Measurements from ENCODE around the gene ESYT1.

The ESYT1 gene, protein sequence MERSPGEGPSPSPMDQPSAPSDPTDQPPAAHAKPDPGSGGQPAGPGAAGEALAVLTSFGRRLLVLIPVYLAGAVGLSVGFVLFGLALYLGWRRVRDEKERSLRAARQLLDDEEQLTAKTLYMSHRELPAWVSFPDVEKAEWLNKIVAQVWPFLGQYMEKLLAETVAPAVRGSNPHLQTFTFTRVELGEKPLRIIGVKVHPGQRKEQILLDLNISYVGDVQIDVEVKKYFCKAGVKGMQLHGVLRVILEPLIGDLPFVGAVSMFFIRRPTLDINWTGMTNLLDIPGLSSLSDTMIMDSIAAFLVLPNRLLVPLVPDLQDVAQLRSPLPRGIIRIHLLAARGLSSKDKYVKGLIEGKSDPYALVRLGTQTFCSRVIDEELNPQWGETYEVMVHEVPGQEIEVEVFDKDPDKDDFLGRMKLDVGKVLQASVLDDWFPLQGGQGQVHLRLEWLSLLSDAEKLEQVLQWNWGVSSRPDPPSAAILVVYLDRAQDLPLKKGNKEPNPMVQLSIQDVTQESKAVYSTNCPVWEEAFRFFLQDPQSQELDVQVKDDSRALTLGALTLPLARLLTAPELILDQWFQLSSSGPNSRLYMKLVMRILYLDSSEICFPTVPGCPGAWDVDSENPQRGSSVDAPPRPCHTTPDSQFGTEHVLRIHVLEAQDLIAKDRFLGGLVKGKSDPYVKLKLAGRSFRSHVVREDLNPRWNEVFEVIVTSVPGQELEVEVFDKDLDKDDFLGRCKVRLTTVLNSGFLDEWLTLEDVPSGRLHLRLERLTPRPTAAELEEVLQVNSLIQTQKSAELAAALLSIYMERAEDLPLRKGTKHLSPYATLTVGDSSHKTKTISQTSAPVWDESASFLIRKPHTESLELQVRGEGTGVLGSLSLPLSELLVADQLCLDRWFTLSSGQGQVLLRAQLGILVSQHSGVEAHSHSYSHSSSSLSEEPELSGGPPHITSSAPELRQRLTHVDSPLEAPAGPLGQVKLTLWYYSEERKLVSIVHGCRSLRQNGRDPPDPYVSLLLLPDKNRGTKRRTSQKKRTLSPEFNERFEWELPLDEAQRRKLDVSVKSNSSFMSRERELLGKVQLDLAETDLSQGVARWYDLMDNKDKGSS

DNA sequence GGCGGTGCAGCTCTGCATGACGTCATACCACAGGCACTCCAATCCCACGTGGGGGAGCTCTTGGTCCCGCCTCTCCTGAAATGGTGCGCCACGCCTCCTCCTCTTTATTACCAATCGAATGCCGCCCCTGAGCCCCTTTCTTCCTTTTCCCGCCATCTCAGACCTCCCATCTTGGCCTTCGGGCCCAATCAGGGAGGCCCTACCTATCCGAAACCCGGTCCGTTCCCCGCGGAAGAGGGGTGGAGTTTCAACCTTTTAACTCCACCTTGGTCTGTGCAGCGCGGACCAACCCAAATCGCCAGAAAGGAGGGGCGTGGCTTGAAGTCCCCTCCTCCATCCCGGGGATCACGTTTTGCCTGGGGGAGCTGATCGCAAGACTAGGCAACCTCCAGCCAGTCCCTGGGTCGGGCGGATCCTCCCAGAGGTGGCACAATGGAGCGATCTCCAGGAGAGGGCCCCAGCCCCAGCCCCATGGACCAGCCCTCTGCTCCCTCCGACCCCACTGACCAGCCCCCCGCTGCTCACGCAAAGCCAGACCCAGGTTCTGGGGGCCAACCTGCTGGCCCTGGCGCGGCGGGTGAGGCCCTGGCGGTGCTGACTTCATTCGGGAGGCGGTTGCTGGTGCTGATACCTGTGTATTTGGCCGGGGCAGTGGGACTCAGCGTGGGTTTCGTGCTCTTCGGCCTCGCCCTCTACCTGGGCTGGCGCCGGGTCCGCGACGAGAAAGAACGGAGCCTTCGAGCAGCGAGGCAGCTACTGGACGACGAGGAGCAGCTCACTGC lies at the start of gene ESYT1:
ESYT1 (plus strand) TSS at position 380 of the 782 bp plus-strand sequence; CDS start at position 433, 53 bp downstream.
- DNase-seq, result peak; percentile 99

DNA sequence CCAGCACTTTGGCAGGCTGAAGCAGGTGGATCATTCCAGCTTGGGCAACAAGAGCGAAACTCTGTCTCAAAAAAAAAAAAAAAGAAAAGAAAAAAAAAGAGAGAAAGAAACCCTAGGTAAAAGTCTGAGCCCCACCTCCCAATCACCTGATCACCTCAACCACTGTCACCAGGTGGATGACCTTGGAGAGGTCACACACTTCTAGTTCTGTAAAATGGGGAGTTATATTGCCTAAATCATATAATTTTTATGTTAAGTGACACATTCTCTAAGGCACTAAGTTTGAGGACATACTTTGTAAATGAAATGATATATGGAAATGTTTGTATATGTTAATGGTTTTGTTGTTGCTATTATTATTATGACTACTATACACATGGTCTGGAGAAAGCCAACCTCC lies 49.6 kb upstream of the ESYT1 start:
- DNase-seq, result no peak

- DNase-seq, result no peak
These were observed 48.9 kb upstream of the ESYT1 start for GRCh38 chr12:56078931-56079722.

DNA sequence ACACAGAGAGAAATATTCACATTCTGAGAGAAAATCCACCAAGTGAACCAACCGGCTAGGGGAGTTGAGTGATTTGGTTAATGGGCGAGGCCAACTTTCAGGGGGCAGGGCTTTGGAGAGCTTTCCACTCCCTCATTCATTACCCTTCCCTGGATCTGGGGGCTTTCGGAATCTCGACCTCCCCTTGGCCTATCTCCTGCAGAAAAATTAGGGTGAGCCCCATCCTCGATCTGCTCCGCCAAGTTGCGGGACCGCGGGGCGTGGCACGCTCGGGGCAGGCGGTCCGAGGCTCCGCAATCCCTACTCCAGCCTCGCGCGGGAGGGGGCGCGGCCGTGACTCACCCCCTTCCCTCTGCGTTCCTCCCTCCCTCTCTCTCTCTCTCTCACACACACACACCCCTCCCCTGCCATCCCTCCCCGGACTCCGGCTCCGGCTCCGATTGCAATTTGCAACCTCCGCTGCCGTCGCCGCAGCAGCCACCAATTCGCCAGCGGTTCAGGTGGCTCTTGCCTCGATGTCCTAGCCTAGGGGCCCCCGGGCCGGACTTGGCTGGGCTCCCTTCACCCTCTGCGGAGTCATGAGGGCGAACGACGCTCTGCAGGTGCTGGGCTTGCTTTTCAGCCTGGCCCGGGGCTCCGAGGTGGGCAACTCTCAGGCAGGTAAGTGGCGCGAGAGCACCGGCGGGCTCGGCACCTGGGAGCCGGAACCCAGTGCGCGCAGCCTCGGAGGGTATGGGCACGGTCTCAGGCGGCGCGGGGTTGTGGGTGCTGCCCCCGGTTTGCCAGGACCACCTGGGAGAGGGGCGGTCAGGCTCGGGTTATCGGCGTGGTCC lies 48.1 kb upstream of the ESYT1 start, which contains the start of gene ERBB3:
ERBB3 (plus strand) TSS at position 443 of the 833 bp plus-strand sequence; CDS start at position 579, 136 bp downstream.
- DNase-seq, result no peak

DNA sequence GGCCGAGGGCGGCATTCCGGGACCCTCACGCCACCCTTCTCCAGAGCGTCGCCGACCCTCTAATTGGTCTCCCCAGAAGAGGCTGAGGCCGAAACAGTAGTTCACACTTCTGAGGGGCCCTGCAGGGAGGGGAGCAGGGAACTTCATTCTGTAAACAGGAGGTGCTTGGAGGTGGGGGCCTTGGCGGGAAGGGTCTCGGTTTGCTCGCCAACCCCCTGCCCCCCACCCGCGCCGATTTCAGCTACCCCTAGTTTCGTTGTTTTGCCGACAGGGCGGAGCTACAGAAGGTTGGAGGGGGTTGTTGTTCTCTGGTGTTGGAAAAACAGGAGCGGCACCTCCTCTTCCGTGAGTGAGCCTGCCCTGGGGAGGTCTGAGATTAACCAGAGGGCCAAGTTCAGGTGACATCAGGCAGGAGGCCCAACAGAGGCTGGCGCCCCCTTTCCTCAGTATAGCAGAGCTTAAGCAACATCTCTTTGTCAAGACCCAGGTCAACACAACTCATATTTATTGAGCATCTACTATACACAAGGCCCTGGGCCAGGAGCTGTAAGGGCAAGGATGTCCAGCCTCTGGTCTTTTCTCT lies 47.4 kb upstream of the ESYT1 start:
- no peak for DNase-seq

DNA sequence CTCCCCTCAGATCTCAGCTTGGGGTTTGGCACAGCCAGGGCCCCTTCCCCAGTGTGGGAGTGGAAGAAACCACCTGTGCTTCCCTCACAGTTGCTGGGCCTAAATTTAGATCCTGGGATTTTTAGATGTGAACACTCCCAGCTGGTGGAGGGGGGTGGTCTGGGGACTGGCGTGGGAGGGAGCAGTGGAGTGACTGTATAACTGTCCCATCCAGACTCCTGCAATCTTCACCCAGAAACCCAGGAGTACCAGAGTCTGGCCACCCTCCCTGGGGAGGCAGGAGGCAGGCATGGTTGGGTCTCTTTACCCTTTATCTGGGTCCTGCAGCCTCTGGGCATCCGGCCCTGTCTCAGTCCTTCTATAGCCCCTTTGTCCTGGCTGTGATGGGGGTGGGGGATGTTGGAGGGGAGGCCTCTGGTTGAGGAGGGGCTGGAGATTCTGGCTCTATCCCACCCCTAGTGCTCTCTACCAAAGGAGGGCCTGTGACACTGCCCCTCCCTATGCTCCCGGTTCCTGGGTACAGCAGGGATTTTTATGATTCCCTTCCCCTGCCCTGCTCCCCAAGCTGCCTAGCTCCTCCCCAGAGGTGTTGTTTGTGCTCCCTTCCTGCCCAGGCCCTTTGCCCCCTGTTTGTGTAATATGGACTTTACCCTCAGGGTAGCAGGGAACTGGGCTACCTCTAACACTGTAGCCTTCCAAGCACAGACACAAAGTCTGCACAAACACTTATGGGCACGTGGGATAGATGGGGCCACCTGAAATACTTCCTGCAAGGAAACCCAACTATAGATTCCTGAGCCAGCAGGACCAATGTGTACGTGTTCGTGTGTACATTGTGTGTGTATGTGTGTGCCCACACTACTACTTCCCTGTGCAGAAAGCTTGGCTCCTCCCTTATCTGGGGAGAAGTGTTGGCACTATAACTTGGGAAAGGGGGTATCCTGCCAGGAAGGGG lies 46.4 kb upstream of the ESYT1 start:
- DNase-seq, result no peak

DNA sequence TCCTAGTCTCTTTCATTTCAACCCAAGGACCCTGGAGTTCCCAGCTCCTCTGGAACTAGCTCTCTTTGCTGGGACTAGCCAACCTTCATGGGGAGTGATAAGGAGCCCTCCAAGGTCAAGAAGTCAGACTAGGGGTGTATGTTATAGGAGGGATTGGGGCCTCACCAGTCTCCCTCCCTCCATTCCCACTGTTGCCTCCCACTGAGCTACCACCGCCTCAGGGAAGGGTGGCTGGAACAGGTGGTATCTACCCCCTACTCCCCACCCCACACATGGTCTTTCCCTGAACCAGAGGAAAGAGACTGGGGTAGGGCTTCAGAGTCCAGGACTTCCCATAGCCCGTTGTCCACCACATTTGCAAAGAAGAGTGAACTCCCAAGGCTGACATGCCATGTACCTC lies 45.7 kb upstream of the ESYT1 start:
- no peak for DNase-seq

DNA sequence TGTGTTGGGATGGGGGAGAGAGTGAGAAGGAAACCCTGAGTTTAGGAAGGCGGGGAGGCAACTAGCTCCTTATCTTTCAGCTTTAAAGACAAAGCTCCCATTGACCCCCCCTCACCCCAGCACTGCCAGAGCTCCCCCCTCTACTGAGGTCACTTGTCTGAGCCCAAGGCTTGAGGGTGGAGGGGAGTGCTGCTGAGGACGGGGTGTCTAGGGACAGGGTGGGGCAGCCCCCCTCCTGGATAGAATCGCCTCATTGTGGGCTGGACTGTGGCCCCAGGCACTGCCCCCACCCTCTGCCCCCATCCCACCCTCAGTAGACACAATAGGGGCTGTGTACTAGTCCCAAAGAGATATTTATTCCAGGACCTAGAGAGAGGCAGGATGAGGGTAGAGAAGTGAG lies 45.1 kb upstream of the ESYT1 start:
- DNase-seq, result no peak

- DNase-seq, result no peak
These were observed 43.0 kb upstream of the ESYT1 start for GRCh38 chr12:56084958-56085543.

GRCh38 chr12:56086096-56086495 lies 42.0 kb upstream of the ESYT1 start:
- no peak for DNase-seq

- DNase-seq, result no peak
These were observed 41.5 kb upstream of the ESYT1 start for GRCh38 chr12:56086608-56087007.

DNA sequence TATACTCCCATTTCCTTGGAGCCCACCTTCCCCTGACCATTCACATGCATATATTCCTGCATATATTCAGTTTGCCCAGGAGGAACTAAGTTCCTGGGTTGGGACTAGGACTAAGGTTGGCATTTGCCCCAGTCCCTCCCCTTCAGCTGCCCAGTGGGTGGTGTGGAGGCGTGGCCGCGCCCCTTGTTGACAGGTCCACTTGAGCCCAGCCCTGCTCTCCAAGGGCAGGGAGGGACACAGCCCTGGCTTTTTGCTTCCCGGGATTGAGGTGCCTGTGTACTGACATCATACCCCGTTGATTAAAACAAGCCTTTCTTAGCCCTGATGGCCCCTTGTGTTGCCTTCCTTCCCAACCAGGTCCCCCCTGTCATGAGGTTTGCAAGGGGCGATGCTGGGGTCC lies 40.8 kb upstream of the ESYT1 start:
- no peak for DNase-seq

DNA sequence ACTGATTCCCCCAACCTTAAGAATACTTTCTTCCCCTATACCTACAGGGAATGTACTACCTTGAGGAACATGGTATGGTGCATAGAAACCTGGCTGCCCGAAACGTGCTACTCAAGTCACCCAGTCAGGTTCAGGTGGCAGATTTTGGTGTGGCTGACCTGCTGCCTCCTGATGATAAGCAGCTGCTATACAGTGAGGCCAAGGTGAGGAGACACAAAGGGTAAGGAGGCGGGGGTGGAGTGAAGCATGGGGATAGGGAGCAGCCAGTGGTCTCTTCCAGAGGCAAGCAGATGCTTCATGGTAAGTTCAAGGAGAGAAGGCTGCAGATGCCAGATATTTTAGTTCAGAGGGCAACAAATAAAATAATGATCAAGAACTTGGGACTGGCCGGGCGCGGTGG lies 30.3 kb upstream of the ESYT1 start:
- DNase-seq, result no peak

- no peak for DNase-seq
These were observed 29.5 kb upstream of the ESYT1 start for GRCh38 chr12:56098592-56098991.

GRCh38 chr12:56099787-56100186 lies 28.3 kb upstream of the ESYT1 start:
- DNase-seq, result no peak

GRCh38 chr12:56101045-56101444 lies 27.0 kb upstream of the ESYT1 start:
- no peak for DNase-seq

- no peak for DNase-seq
These were observed 25.4 kb upstream of the ESYT1 start for GRCh38 chr12:56102683-56103065.

GRCh38 chr12:56103066-56103711 lies 24.9 kb upstream of the ESYT1 start:
- no peak for DNase-seq

DNA sequence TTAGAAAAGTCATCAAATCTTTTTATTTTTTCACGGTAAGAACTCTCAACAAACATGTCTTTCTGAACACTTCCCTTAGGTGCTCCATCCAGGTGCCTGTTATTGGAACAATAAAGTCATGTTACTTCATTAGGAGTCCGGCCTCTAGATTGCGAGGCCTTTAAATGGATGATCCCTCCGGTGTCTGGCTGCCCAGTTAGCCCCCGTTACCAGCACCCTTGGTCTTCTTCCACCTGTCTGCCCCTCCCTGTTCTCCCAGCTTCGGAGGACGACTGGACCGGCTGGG lies 24.3 kb upstream of the ESYT1 start:
- DNase-seq, result no peak
